ENCODE measurements around the gene SHB. TPM values are rescaled to one million over a fixed set of nuclear protein-coding genes. Genes with fewer than 3 reads are reported as not detected.

The SHB gene
- total RNA-seq, 2 experiments from 2014 or later: 0.41 to 1.0 TPM

- Histone ChIP-seq H4K20me1 (ENCODE audit: insufficient read depth, low read length) (no peaks in the 10 kb centered on the region), H3K9me3 (ENCODE audit: low read length) (no peaks in the 10 kb centered on the region), H3K27ac (ENCODE audit: low read depth, low read length, poor library complexity, severe bottlenecking) (no peak overlapping the region), H3K4me2 (ENCODE audit: low read length) (no peak overlapping the region), H3K9me2 (ENCODE audit: insufficient read depth, low read length) (no peaks in the 10 kb centered on the region), H3K4me3 (ENCODE audit: low read depth, low read length, poor library complexity, severe bottlenecking) (no peak overlapping the region), H2AFZ (ENCODE audit: low read length) (no peak overlapping the region), H3K36me3 (ENCODE audit: insufficient read depth, low read length) (no peaks in the 10 kb centered on the region), H3K4me1 (ENCODE audit: insufficient read depth, low read length, poor library complexity, severe bottlenecking) (no peaks in the 10 kb centered on the region), H3K79me2 (ENCODE audit: insufficient read depth, low read depth, low read length) (no peaks in the 10 kb centered on the region)
- intact Hi-C loops (cut with micrococcal nuclease; ENCODE audit: unreplicated experiment): no loop called here
- no peak for TF ChIP-seq EZH2phosphoT487 (IDR thresholded peaks at IDR 0.05; ENCODE audit: borderline replicate concordance, low read depth, low read length)
- no peak for TF ChIP-seq CTCF (conservative IDR thresholded peaks at IDR 0.05; ENCODE audit: low read length)
- no peak for DNase-seq (ENCODE audit: low spot score)
- ChIA-PET CTCF (ENCODE audit: unreplicated experiment) (no interaction called here), POLR2A (no interaction called here)
- no TSS peak for BruUV-seq (replicated peaks)
Measured at GRCh38 chr9:37988602-37989001, 80.4 kb downstream of the SHB start.

- no peak overlapping the region for H3K4me3 ChIP-seq (ENCODE audit: low read depth, low read length, poor library complexity, severe bottlenecking)
- H3K79me2 ChIP-seq (ENCODE audit: insufficient read depth, low read depth, low read length): no peaks in the 10 kb centered on the region
- TF ChIP-seq CTCF (conservative IDR thresholded peaks at IDR 0.05; ENCODE audit: low read length) (no peak), EZH2phosphoT487 (IDR thresholded peaks at IDR 0.05; ENCODE audit: borderline replicate concordance, low read depth, low read length) (no peak)
- H3K9me2 ChIP-seq (ENCODE audit: insufficient read depth, low read length): no peaks in the 10 kb centered on the region
- no peak overlapping the region for H3K4me2 ChIP-seq (ENCODE audit: low read length)
- no peaks in the 10 kb centered on the region for H3K9me3 ChIP-seq (ENCODE audit: low read length)
- H3K27ac ChIP-seq (ENCODE audit: low read depth, low read length, poor library complexity, severe bottlenecking): no peak overlapping the region
- no TSS peak for BruUV-seq (replicated peaks)
- H4K20me1 ChIP-seq (ENCODE audit: insufficient read depth, low read length): no peaks in the 10 kb centered on the region
- ChIA-PET CTCF (ENCODE audit: unreplicated experiment) (no interaction called here), POLR2A (no interaction called here)
- DNase-seq (ENCODE audit: low spot score): no peak
- no peaks in the 10 kb centered on the region for H3K4me1 ChIP-seq (ENCODE audit: insufficient read depth, low read length, poor library complexity, severe bottlenecking)
- H2AFZ ChIP-seq (ENCODE audit: low read length): no peak overlapping the region
- intact Hi-C loops (cut with micrococcal nuclease; ENCODE audit: unreplicated experiment): no loop called here
- no peaks in the 10 kb centered on the region for H3K36me3 ChIP-seq (ENCODE audit: insufficient read depth, low read length)
Measured at GRCh38 chr9:37988041-37988440, 81.0 kb downstream of the SHB start.

GRCh38 chr9:37987467-37987981 lies 81.5 kb downstream of the SHB start:
- ChIA-PET POLR2A (no interaction called here), CTCF (ENCODE audit: unreplicated experiment) (no interaction called here)
- intact Hi-C loops (cut with micrococcal nuclease; ENCODE audit: unreplicated experiment): no loop called here
- H4K20me1 ChIP-seq (ENCODE audit: insufficient read depth, low read length): no peaks in the 10 kb centered on the region
- no peaks in the 10 kb centered on the region for H3K79me2 ChIP-seq (ENCODE audit: insufficient read depth, low read depth, low read length)
- H2AFZ ChIP-seq (ENCODE audit: low read length): no peak overlapping the region
- no peak for TF ChIP-seq EZH2phosphoT487 (IDR thresholded peaks at IDR 0.05; ENCODE audit: borderline replicate concordance, low read depth, low read length)
- TF ChIP-seq CTCF (conservative IDR thresholded peaks at IDR 0.05; ENCODE audit: low read length): no peak
- BruUV-seq (replicated peaks): no TSS peak
- H3K4me1 ChIP-seq (ENCODE audit: insufficient read depth, low read length, poor library complexity, severe bottlenecking): no peaks in the 10 kb centered on the region
- no peaks in the 10 kb centered on the region for H3K9me2 ChIP-seq (ENCODE audit: insufficient read depth, low read length)
- DNase-seq (ENCODE audit: low spot score): no peak
- no peak overlapping the region for H3K27ac ChIP-seq (ENCODE audit: low read depth, low read length, poor library complexity, severe bottlenecking)
- H3K36me3 ChIP-seq (ENCODE audit: insufficient read depth, low read length): no peaks in the 10 kb centered on the region
- H3K9me3 ChIP-seq (ENCODE audit: low read length): no peaks in the 10 kb centered on the region
- H3K4me2 ChIP-seq (ENCODE audit: low read length): no peak overlapping the region
- no peak overlapping the region for H3K4me3 ChIP-seq (ENCODE audit: low read depth, low read length, poor library complexity, severe bottlenecking)
